Measurements from ENCODE around the gene WDHD1. TPM values are rescaled to one million over a fixed set of nuclear protein-coding genes. Genes with fewer than 3 reads are reported as not detected.

WDHD1 gene
- 9.7 and 13.9 TPM in 2 replicates for total RNA-seq

GRCh38 chr14:55026793-55027561 lies at the start of gene WDHD1, which contains the start of gene SOCS4:
WDHD1 (minus strand) TSS chr14:55027099; CDS start chr14:55026787, 312 bp downstream.
SOCS4 (plus strand) TSS chr14:55027236; CDS start chr14:55043042, 15,806 bp downstream.

GRCh38 chr14:55051423-55052268 lies 24.7 kb upstream of the WDHD1 start, which contains the start of gene MAPK1IP1L:
MAPK1IP1L (plus strand) TSS chr14:55051647; CDS start chr14:55061684, 10,037 bp downstream.

GRCh38 chr14:54902521-54903420 lies 124.1 kb downstream of the WDHD1 start, which contains the start of gene GCH1:
GCH1 (minus strand) TSS chr14:54902826; CDS start chr14:54902663, 163 bp downstream.

Other genes with a start within 250 kb of the WDHD1 start
- gene GCH1, start 124.3 kb downstream of the WDHD1 start, total RNA-seq: 1.4 and 2.0 TPM in 2 replicates
- 17.6 and 21.6 TPM in 2 replicates for gene SOCS4, start 137 bp upstream of the WDHD1 start, total RNA-seq
- gene MAPK1IP1L, start 24.5 kb upstream of the WDHD1 start, total RNA-seq: 14.8 and 16.1 TPM in 2 replicates
- 33.7 and 44.0 TPM in 2 replicates for gene LGALS3, start 102.2 kb upstream of the WDHD1 start, total RNA-seq
- 17.5 and 57.8 TPM in 2 replicates for gene DLGAP5, start 164.5 kb upstream of the WDHD1 start, total RNA-seq
- gene FBXO34, start 244.3 kb upstream of the WDHD1 start, total RNA-seq: 20.5 and 22.8 TPM in 2 replicates

All from endothelial cell of coronary artery (primary cell).